Stomach (tissue), 9 donors: ENCODE measurements around the gene TMX1. TPM values are rescaled to one million over a fixed set of nuclear protein-coding genes. Genes with fewer than 3 reads are reported as not detected.

ENCODE experiments used
- DNase-seq, 2 donors: peaks; one replicate each; pipeline versions ENCODE4 v3.0.0 to v3.0.0-alpha.2; 2013 to 2019
- H3K27ac ChIP-seq, 5 donors: fragments of 200-600 bp in 4 of 5; sonication (generic) in 4 of 5; one replicate each; pipeline ENCODE4 v1.5.1; 2013 to 2019; ENCODE audit warnings: mild to moderate bottlenecking in 1 of 5, moderate library complexity in 1 of 5
- H3K27me3 ChIP-seq, 3 donors: fragments of 200-600 bp; sonication (generic); one replicate each; pipeline ENCODE4 v1.5.1; 2017 to 2019; ENCODE audit warnings: mixed run types in 1 of 3
- H3K36me3 ChIP-seq, 4 donors: fragments of 200-600 bp; sonication (generic); 1 replicate in 3 of 4; 2 replicates in 1 of 4; pipeline ENCODE4 v1.5.1; 2016 to 2019
- H3K4me1 ChIP-seq, 4 donors: fragments of 200-600 bp; sonication (generic); one replicate each; pipeline ENCODE4 v1.5.1; 2016 to 2019
- H3K4me3 ChIP-seq, 4 donors: fragments of 200-600 bp; sonication (generic) in 3 of 4; one replicate each; pipeline ENCODE4 v1.5.1; 2016 to 2019; ENCODE audit warnings: mild to moderate bottlenecking in 1 of 4
- H3K9me3 ChIP-seq, 4 donors: fragments of 200-600 bp; sonication (generic); one replicate each; pipeline ENCODE4 v1.5.1; 2016 to 2019
- EP300 ChIP-seq: sonication (generic); formaldehyde crosslinking; IDR thresholded peaks from one replicate; pipeline ENCODE4 v1.6.1; 2017; ENCODE audit warnings: antibody characterized with exemption
- POLR2A ChIP-seq, 4 donors: fragments of 450-650 bp; IDR thresholded peaks; one replicate each; pipeline ENCODE4 v1.6.1; 2016; ENCODE audit warnings: antibody characterized with exemption in 4 of 4, control low read depth in 2 of 4, mild to moderate bottlenecking in 1 of 4, moderate library complexity in 1 of 4
- POLR2AphosphoS5 ChIP-seq, 3 donors: sonication (generic); formaldehyde crosslinking; IDR thresholded peaks; one replicate each; pipeline ENCODE4 v1.6.1; 2016; ENCODE audit warnings: antibody characterized with exemption in 3 of 3
- WGBS, 5 donors: extraction: QIAGEN DNeasy Blood & Tissue Kit in 3 of 5; methylation state at CpG; one replicate each; pipeline versions ENCODE4 v1.1.5 to v1.1.7; 2013 to 2018; 5-methylcytosine and 5-hydroxymethylcytosine counted together
- intact Hi-C: fragments of 100-400 bp; cut with DNase I; formaldehyde crosslinking; loops from one replicate; pipeline ENCODE4 v1.15.1; 2023; ENCODE audit warnings: low total_unique reads
- polyA plus RNA-seq, 3 donors: library from polyadenylated mRNA; stranded (reverse); fragments of 200-250 nt; gene quantifications; one replicate each; pipeline ENCODE4 v1.2.3, GENCODE V29; 2013
- total RNA-seq, 5 donors: library from RNA; depleted of rRNA; stranded (reverse); fragments of >200 nt; gene quantifications; one replicate each; pipeline versions ENCODE4 v1.1.0 to v1.2.3, GENCODE V29; 2014 to 2016
- TF ChIP-seq, protein P1 (sequence below), 7 experiments: fragments of 450-650 bp in 4 of 7; fragments of 200-600 bp in 3 of 7; sonication (generic) in 3 of 7; IDR thresholded peaks; one replicate each; pipeline ENCODE4 v1.5.1; 2016 to 2019; ENCODE audit warnings: antibody characterized with exemption in 7 of 7, control low read depth in 2 of 7, mild to moderate bottlenecking in 1 of 7
- donor health status: healthy with polysubstance abuse.
- donor health status: Bipolar disorder and iron deficiency.
- donor health status: healthy.

The TMX1 gene
- total and polyA plus RNA-seq, 8 donors = 2.0 to 45.5 (median 7.7) TPM

DNA sequence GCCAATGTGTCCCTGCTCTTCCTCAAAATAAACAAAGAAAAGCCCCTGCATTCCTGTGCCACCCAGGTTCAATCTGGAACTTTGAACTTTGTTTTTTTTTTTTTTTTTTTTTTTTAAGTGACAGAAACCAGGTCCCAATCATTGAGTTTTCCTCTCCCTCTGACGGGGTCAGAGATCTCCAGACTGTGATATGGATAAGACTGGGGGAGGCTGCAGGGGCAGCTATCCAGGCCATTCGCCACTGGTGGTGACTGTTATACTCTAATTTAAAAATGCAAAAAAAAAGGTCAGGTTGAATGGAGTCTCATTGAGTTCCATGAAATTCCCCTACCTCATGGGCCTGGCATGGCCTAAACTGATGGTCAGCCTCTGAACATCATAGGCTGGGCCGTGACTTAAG, 57.0 kb downstream of the TMX1 start:
- no peak overlapping the region for H3K27ac ChIP-seq
- no peaks in the 10 kb centered on the region for H3K9me3 ChIP-seq
- peaks cover 0 to 16% (median 7%) of the 10 kb centered on the region in 4 donors for H3K4me1 ChIP-seq
- no peak overlapping the region for H3K4me3 ChIP-seq
- no peaks in the 10 kb centered on the region for H3K27me3 ChIP-seq
- TF ChIP-seq POLR2AphosphoS5 (IDR thresholded peaks at IDR 0.05) = no peak
- no peak for TF ChIP-seq EP300
- no peak for TF ChIP-seq POLR2A (IDR thresholded peaks at IDR 0.05)
- TF ChIP-seq, protein P1, sequence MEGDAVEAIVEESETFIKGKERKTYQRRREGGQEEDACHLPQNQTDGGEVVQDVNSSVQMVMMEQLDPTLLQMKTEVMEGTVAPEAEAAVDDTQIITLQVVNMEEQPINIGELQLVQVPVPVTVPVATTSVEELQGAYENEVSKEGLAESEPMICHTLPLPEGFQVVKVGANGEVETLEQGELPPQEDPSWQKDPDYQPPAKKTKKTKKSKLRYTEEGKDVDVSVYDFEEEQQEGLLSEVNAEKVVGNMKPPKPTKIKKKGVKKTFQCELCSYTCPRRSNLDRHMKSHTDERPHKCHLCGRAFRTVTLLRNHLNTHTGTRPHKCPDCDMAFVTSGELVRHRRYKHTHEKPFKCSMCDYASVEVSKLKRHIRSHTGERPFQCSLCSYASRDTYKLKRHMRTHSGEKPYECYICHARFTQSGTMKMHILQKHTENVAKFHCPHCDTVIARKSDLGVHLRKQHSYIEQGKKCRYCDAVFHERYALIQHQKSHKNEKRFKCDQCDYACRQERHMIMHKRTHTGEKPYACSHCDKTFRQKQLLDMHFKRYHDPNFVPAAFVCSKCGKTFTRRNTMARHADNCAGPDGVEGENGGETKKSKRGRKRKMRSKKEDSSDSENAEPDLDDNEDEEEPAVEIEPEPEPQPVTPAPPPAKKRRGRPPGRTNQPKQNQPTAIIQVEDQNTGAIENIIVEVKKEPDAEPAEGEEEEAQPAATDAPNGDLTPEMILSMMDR (IDR thresholded peaks at IDR 0.05) = no peak
- H3K36me3 ChIP-seq = no peaks in the 10 kb centered on the region
- intact Hi-C loops = no loop called here
- 83 to 88% (median 85%) methylated on average over 3 of the region's 3 CpGs for WGBS, 5 donors
- DNase-seq = no peak

DNA sequence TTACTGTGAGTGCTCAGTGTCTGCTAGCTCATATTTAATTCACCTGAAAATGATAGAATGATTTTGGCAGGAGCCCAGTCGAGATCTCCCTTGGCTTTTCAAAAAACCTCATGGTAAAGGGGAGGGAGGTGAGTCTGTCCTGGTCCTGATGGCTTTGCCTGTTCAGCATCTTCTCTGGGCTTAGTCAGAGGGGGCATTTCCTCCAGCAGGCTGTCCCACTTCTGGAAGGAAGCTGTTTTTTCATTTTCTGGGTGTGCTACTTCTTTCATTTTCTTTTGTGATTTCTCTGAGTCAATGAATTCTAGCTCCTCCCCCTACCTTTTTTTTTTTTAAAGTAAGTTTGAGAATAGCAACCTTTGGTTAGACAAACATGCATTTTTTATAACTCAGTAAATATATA, 58.8 kb downstream of the TMX1 start:
- intact Hi-C loops = no loop called here
- Histone ChIP-seq H3K4me3 (no peak overlapping the region), H3K36me3 (no peaks in the 10 kb centered on the region), H3K27me3 (no peaks in the 10 kb centered on the region), H3K9me3 (no peaks in the 10 kb centered on the region), H3K4me1 (no peaks in the 10 kb centered on the region), H3K27ac (no peak overlapping the region)
- TF ChIP-seq POLR2A (IDR thresholded peaks at IDR 0.05) (no peak), POLR2AphosphoS5 (IDR thresholded peaks at IDR 0.05) (no peak), EP300 (no peak)
- TF ChIP-seq, protein P1 (IDR thresholded peaks at IDR 0.05) = no peak
- DNase-seq = no peak
- WGBS, 5 donors = 58 to 89% (median 81%) methylated on average over 1 of the region's 1 CpG

DNA sequence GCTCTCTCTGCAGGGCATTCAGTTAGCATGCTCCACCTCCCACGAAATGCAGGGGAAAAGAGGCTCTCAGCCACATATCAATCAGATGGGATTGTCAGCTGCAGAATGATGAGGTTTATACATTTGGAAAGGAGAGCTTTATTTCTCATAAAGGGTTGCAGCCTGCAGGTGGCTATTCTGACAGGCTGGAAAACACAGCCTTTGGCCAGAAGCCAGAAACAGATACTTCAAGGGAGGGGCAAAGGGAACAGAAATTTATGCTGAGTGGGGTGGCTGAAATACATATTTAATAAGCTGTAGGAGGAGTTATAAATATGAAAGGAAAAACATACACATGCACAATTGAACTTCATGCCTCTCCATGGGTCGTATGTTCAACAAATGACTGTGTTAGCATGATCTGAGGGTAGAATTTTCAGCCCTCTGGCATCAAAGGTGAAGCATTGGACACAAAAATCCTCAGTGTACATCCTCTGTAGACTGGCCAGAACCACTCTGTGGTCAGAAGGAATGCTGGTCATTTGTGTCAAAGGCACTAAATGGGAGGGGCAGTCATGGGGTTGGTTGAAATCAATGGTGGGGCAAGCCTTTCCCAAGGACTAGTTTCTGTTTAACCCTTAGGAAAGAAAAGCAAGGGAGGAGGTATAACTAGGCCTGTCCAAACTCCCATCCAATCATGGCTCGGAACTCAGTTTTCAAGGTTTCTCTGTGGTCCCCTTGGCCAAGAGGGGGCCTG, 62.4 kb downstream of the TMX1 start:
- WGBS, 5 donors = 71 to 81% (median 76%) methylated on average over 3 of the region's 3 CpGs

DNA sequence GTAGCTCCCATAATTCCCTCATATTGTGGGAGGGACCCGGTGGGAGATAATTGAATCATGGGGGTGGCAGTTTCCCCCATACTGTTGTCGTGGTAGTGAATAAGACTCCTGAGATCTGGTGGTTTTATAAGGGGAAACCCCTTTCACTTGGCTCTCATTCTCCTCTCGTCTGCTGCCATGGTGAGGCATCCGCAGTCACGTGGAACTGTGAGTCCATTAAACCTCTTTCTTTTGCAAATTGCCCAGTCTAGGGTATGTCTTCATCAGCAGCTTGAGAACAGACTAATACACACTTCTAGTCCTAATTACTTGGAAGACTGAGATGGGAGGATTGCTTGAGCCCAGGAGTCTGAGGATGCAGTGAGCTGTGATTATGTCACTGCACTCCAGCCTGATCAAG, 64.4 kb downstream of the TMX1 start:
- H3K4me1 ChIP-seq = no peaks in the 10 kb centered on the region
- H3K36me3 ChIP-seq = no peaks in the 10 kb centered on the region
- no peak overlapping the region for H3K27ac ChIP-seq
- no peaks in the 10 kb centered on the region for H3K27me3 ChIP-seq
- TF ChIP-seq POLR2A (IDR thresholded peaks at IDR 0.05) (no peak), EP300 (no peak), POLR2AphosphoS5 (IDR thresholded peaks at IDR 0.05) (no peak)
- TF ChIP-seq, protein P1 (IDR thresholded peaks at IDR 0.05) = no peak
- WGBS, 5 donors = 68 to 79% (median 76%) methylated on average over 5 of the region's 5 CpGs
- intact Hi-C loops = no loop called here
- no peaks in the 10 kb centered on the region for H3K9me3 ChIP-seq
- no peak overlapping the region for H3K4me3 ChIP-seq
- DNase-seq = no peak

More for the DNA sequence above, 62.4 kb downstream of the TMX1 start:
- no peak overlapping the region for H3K4me3 ChIP-seq
- no peaks in the 10 kb centered on the region for H3K36me3 ChIP-seq
- no peaks in the 10 kb centered on the region for H3K9me3 ChIP-seq
- H3K27me3 ChIP-seq = no peaks in the 10 kb centered on the region
- intact Hi-C loops = no loop called here
- no peaks in the 10 kb centered on the region for H3K4me1 ChIP-seq
- DNase-seq = no peak
- TF ChIP-seq POLR2AphosphoS5 (IDR thresholded peaks at IDR 0.05) (no peak), EP300 (no peak), POLR2A (IDR thresholded peaks at IDR 0.05) (no peak)
- TF ChIP-seq, protein P1 (IDR thresholded peaks at IDR 0.05) = no peak
- no peak overlapping the region for H3K27ac ChIP-seq
